ENCODE data around the gene RNASE11. TPM values are rescaled to one million over a fixed set of nuclear protein-coding genes. Genes with fewer than 3 reads are reported as not detected.

Gene RNASE11
- total and polyA plus RNA-seq, 10 of the 15 experiments (the other 5 are each of a cell fraction or from before 2014, with no cell fraction given): not detected

DNA sequence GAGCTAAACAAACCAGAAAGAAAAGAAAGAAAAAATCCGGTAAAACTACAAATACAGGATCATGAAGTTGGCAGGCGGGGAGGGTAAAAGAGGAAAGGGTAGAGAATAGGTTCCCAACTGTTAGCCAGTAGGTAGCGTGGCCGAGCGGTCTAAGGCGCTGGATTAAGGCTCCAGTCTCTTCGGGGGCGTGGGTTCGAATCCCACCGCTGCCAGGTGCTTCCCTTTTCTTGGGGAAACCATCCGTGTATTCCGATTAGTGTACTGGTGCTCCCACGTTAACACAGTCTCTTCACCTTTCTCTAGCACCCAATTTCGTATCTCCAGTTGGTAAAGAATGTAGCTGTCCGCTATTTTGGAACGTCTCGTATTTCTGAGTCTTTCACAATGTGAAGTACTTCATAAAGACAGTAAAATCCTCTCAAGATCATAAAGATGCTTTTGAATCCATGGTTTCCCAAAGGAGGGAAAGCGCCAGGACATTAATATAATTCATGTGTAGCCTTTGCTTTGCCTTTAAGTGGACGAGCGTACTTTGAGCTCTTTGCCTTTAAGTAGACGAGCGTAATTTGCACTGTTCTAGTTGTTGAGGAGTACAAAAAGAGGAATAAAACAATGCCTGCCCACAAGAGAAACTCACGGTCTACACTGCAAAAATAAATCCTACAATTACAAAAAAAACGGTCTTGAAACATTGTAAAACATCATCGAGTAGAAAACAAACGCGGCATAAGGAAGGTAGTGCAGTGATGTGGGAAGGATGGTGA, 22.4 kb upstream of the RNASE11 start (continued):
- no peak for TF ChIP-seq FOXM1 (IDR thresholded peaks at IDR 0.05; ENCODE audit: low read depth, low read length)
- no peak for TF ChIP-seq EGR1 (IDR thresholded peaks at IDR 0.05; ENCODE audit: borderline replicate concordance in 1 of 2, low read depth in 2 of 2, low read length in 2 of 2)
- TF ChIP-seq BCL11A (IDR thresholded peaks at IDR 0.05; ENCODE audit: low read depth, low read length): 0 out of 2 replicates have a peak, but pooled peaks have one; percentile 3
- peak; percentile 40 for TF ChIP-seq HDAC6 (IDR thresholded peaks at IDR 0.05; ENCODE audit: unreplicated experiment)
- no peak; the same call in 1 of the 2 replicates for TF ChIP-seq RELB (IDR thresholded peaks at IDR 0.05; ENCODE audit: low read depth)
- no peak; the same call in 1 of the 2 replicates for TF ChIP-seq CREM (IDR thresholded peaks at IDR 0.05; ENCODE audit: low read depth)
- peak; percentile 93 for TF ChIP-seq ZSCAN29 (IDR thresholded peaks at IDR 0.05)
- TF ChIP-seq, protein P1, sequence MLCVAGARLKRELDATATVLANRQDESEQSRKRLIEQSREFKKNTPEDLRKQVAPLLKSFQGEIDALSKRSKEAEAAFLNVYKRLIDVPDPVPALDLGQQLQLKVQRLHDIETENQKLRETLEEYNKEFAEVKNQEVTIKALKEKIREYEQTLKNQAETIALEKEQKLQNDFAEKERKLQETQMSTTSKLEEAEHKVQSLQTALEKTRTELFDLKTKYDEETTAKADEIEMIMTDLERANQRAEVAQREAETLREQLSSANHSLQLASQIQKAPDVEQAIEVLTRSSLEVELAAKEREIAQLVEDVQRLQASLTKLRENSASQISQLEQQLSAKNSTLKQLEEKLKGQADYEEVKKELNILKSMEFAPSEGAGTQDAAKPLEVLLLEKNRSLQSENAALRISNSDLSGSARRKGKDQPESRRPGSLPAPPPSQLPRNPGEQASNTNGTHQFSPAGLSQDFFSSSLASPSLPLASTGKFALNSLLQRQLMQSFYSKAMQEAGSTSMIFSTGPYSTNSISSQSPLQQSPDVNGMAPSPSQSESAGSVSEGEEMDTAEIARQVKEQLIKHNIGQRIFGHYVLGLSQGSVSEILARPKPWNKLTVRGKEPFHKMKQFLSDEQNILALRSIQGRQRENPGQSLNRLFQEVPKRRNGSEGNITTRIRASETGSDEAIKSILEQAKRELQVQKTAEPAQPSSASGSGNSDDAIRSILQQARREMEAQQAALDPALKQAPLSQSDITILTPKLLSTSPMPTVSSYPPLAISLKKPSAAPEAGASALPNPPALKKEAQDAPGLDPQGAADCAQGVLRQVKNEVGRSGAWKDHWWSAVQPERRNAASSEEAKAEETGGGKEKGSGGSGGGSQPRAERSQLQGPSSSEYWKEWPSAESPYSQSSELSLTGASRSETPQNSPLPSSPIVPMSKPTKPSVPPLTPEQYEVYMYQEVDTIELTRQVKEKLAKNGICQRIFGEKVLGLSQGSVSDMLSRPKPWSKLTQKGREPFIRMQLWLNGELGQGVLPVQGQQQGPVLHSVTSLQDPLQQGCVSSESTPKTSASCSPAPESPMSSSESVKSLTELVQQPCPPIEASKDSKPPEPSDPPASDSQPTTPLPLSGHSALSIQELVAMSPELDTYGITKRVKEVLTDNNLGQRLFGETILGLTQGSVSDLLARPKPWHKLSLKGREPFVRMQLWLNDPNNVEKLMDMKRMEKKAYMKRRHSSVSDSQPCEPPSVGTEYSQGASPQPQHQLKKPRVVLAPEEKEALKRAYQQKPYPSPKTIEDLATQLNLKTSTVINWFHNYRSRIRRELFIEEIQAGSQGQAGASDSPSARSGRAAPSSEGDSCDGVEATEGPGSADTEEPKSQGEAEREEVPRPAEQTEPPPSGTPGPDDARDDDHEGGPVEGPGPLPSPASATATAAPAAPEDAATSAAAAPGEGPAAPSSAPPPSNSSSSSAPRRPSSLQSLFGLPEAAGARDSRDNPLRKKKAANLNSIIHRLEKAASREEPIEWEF (IDR thresholded peaks at IDR 0.05; ENCODE audit: insufficient replicate concordance, low read depth, low read length): no peak
- TF ChIP-seq WRNIP1 (IDR thresholded peaks at IDR 0.05; ENCODE audit: borderline replicate concordance, low read depth, low read length): no peak
- no peak for TF ChIP-seq PML (IDR thresholded peaks at IDR 0.05; ENCODE audit: low read length)
- peak; percentile 16 to 19; a peak in 2 of 4 replicates for TF ChIP-seq IKZF2 (IDR thresholded peaks at IDR 0.05)
- TF ChIP-seq MTA3 (IDR thresholded peaks at IDR 0.05; ENCODE audit: borderline replicate concordance, low read length): no peak
- TF ChIP-seq, protein P2, sequence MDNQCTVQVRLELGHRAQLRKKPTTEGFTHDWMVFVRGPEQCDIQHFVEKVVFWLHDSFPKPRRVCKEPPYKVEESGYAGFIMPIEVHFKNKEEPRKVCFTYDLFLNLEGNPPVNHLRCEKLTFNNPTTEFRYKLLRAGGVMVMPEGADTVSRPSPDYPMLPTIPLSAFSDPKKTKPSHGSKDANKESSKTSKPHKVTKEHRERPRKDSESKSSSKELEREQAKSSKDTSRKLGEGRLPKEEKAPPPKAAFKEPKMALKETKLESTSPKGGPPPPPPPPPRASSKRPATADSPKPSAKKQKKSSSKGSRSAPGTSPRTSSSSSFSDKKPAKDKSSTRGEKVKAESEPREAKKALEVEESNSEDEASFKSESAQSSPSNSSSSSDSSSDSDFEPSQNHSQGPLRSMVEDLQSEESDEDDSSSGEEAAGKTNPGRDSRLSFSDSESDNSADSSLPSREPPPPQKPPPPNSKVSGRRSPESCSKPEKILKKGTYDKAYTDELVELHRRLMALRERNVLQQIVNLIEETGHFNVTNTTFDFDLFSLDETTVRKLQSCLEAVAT (IDR thresholded peaks at IDR 0.05): no peak
- TF ChIP-seq KDM1A (IDR thresholded peaks at IDR 0.05; ENCODE audit: borderline replicate concordance): no peak
- TF ChIP-seq NR2C1 (IDR thresholded peaks at IDR 0.05): no peak
- TF ChIP-seq, protein P3, sequence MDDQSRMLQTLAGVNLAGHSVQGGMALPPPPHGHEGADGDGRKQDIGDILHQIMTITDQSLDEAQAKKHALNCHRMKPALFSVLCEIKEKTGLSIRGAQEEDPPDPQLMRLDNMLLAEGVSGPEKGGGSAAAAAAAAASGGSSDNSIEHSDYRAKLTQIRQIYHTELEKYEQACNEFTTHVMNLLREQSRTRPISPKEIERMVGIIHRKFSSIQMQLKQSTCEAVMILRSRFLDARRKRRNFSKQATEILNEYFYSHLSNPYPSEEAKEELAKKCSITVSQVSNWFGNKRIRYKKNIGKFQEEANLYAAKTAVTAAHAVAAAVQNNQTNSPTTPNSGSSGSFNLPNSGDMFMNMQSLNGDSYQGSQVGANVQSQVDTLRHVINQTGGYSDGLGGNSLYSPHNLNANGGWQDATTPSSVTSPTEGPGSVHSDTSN (IDR thresholded peaks at IDR 0.05; ENCODE audit: insufficient replicate concordance, low read depth, low read length): no peak
- TF ChIP-seq ZZZ3 (IDR thresholded peaks at IDR 0.05; ENCODE audit: control insufficient read depth, insufficient read length, low read depth): no peak
- TF ChIP-seq JUNB (IDR thresholded peaks at IDR 0.05): no peak
